PC-9 (cell line): ENCODE measurements around the gene FAM163B. TPM values are rescaled to one million over a fixed set of nuclear protein-coding genes. Genes with fewer than 3 reads are reported as not detected.

Experiments used
- BruUV-seq: library from RNA; stranded (reverse); fragments of 400-500 nt; replicated peaks from 2 replicates; lab custom pipeline; 2021; lab: Mats Ljungman, UMichigan
- CTCF ChIA-PET: fragments of 300-600 bp; sonication (Branson Sonifier 250); formaldehyde crosslinking; loops from one replicate; lab custom pipeline; 2022; ENCODE audit warnings: antibody characterized with exemption; lab: Charles Lee
- POLR2A ChIA-PET: fragments of 300-600 bp; sonication (Branson Sonifier 250); formaldehyde crosslinking; loops from one replicate; lab custom pipeline; 2022; ENCODE audit warnings: antibody characterized with exemption; ENCODE audit not compliant: unreplicated experiment; lab: Charles Lee
- DNase-seq, 2 experiments: peaks; one replicate each; pipeline versions ENCODE4 v3.0.0 to v3.0.0-alpha.2; 2015 to 2022; ENCODE audit warnings: mixed read lengths in 1 of 2
- H2AFZ ChIP-seq: fragments of 200-600 bp; sonication (generic); 2 replicates; pipeline ENCODE4 v1.8.1; 2017; ENCODE audit warnings: antibody characterized with exemption
- H3F3A ChIP-seq: fragments of 200-600 bp; sonication (generic); 2 replicates; pipeline ENCODE4 v1.8.1; 2017; ENCODE audit warnings: antibody characterized with exemption, mild to moderate bottlenecking, low read depth; ENCODE audit not compliant: insufficient read depth
- H3K27ac ChIP-seq: fragments of 200-600 bp; sonication (generic); 2 replicates; pipeline ENCODE4 v1.6.1; 2016; ENCODE audit warnings: mixed run types
- H3K27me3 ChIP-seq: fragments of 200-600 bp; sonication (generic); 2 replicates; pipeline ENCODE4 v1.6.1; 2016; ENCODE audit warnings: low read depth, mixed run types; ENCODE audit not compliant: insufficient read depth
- H3K36me3 ChIP-seq: fragments of 200-600 bp; sonication (generic); 2 replicates; pipeline ENCODE4 v1.6.1; 2016; ENCODE audit warnings: low read depth, mixed run types
- H3K4me1 ChIP-seq: fragments of 200-600 bp; sonication (generic); replicated peaks from 2 replicates; pipeline ENCODE4 v1.6.1; 2016; ENCODE audit warnings: mixed run types; ENCODE audit not compliant: insufficient read depth
- H3K4me2 ChIP-seq: fragments of 200-600 bp; sonication (generic); 2 replicates; pipeline ENCODE4 v1.6.1; 2017; ENCODE audit warnings: mixed run types
- H3K4me3 ChIP-seq: fragments of 200-600 bp; sonication (generic); 2 replicates; pipeline ENCODE4 v1.6.1; 2016; ENCODE audit warnings: mixed run types
- H3K79me2 ChIP-seq: fragments of 200-600 bp; sonication (generic); 2 replicates; pipeline ENCODE4 v1.6.1; 2017; ENCODE audit warnings: low read depth, mixed run types
- H3K9me2 ChIP-seq: fragments of 200-600 bp; sonication (generic); 2 replicates; pipeline ENCODE4 v1.8.1; 2017; ENCODE audit warnings: mild to moderate bottlenecking; ENCODE audit not compliant: insufficient read depth
- H3K9me3 ChIP-seq: fragments of 200-600 bp; sonication (generic); 2 replicates; pipeline ENCODE4 v1.8.1; 2016; ENCODE audit warnings: low read depth; ENCODE audit not compliant: insufficient read depth
- H4K20me1 ChIP-seq: fragments of 200-600 bp; sonication (generic); 2 replicates; pipeline ENCODE4 v1.8.1; 2017; ENCODE audit not compliant: insufficient read depth
- CTCF ChIP-seq: fragments of 200-600 bp; sonication (generic); conservative IDR thresholded peaks from 2 replicates; pipeline ENCODE4 v1.6.1; 2017; ENCODE audit warnings: mixed run types, antibody characterized with exemption, mild to moderate bottlenecking, moderate library complexity
- EZH2 ChIP-seq: fragments of 200-600 bp; sonication (generic); IDR thresholded peaks from 2 replicates; pipeline ENCODE4 v1.8.0; 2017; ENCODE audit warnings: antibody characterized with exemption, low read depth
- intact Hi-C: fragments of 100-400 bp; cut with micrococcal nuclease; formaldehyde crosslinking; loops from one replicate; pipeline ENCODE4 v1.10.0; 2022; ENCODE audit not compliant: unreplicated experiment
- total RNA-seq: library from RNA; stranded (reverse); gene quantifications from 2 replicates; pipeline ENCODE4 v1.2.3, GENCODE V29; 2021

FAM163B gene
- total RNA-seq, 1 experiment from 2014 or later = not detected

DNA sequence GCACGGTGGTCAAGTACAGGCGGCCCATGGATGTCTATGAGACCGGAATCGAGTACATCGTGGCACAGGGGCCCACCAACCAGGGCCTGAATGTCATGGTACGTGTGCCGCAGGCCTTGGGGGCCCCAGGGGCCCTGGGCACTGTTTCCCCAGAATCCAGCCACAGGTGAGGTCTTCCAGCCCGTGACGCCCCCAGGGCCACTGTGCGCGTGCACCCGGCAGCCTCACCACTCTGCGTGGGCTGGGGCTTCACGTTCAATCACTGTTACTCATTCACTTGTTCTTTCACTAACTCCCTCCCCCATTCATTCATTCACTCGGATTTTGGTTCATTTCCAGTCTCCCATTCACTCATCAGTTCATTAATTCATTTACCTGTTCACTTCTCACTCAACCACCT lies 62.1 kb downstream of the FAM163B start:
- H3K4me2 ChIP-seq = no peak overlapping the region
- DNase-seq = no peak
- no peak overlapping the region for H3K27ac ChIP-seq
- H3K27me3 ChIP-seq = peaks cover 86% of the 10 kb centered on the region
- no peaks in the 10 kb centered on the region for H3K79me2 ChIP-seq
- ChIA-PET CTCF (no interaction called here), POLR2A (no interaction called here)
- H3K4me3 ChIP-seq = no peak overlapping the region
- no peaks in the 10 kb centered on the region for H3K9me3 ChIP-seq
- TF ChIP-seq CTCF (no peak), EZH2 (no peak)
- no peaks in the 10 kb centered on the region for H3K9me2 ChIP-seq
- no peaks in the 10 kb centered on the region for H3F3A ChIP-seq
- no peaks in the 10 kb centered on the region for H4K20me1 ChIP-seq
- H2AFZ ChIP-seq = no peak overlapping the region
- no TSS peak for BruUV-seq
- intact Hi-C loops = no loop called here
- no peaks in the 10 kb centered on the region for H3K4me1 ChIP-seq
- no peaks in the 10 kb centered on the region for H3K36me3 ChIP-seq

DNA sequence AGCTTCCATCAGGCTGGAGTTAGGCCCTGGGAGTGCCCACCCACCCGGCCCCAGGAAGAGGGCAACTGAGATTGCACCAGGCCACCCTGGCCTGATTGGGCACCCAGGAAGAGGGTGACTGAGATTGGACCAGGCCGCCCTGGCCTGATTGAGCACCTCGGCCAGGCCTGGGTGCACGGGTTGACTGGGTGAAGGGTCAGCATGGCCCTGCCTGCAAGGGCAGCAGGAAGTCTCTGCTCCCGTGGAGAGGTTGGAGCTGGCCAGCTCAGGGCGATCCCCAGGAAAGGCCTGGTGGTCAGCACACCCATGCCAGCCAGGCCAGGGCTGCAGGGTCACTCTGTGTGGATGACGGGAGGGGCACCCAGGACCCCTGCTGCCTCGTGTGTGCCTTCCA lies 62.9 kb downstream of the FAM163B start:
- Histone ChIP-seq H4K20me1 (no peaks in the 10 kb centered on the region), H2AFZ (no peak overlapping the region), H3K27me3 (peaks cover 88% of the 10 kb centered on the region), H3K4me1 (no peaks in the 10 kb centered on the region), H3K79me2 (no peaks in the 10 kb centered on the region), H3K4me3 (no peak overlapping the region), H3K36me3 (no peaks in the 10 kb centered on the region), H3F3A (no peaks in the 10 kb centered on the region), H3K27ac (no peak overlapping the region), H3K9me3 (no peaks in the 10 kb centered on the region), H3K4me2 (no peak overlapping the region), H3K9me2 (no peaks in the 10 kb centered on the region)
- BruUV-seq = no TSS peak
- CTCF ChIA-PET = no interaction called here
- POLR2A ChIA-PET = no interaction called here
- intact Hi-C loops = no loop called here
- TF ChIP-seq EZH2 (no peak), CTCF (no peak)
- no peak for DNase-seq

DNA sequence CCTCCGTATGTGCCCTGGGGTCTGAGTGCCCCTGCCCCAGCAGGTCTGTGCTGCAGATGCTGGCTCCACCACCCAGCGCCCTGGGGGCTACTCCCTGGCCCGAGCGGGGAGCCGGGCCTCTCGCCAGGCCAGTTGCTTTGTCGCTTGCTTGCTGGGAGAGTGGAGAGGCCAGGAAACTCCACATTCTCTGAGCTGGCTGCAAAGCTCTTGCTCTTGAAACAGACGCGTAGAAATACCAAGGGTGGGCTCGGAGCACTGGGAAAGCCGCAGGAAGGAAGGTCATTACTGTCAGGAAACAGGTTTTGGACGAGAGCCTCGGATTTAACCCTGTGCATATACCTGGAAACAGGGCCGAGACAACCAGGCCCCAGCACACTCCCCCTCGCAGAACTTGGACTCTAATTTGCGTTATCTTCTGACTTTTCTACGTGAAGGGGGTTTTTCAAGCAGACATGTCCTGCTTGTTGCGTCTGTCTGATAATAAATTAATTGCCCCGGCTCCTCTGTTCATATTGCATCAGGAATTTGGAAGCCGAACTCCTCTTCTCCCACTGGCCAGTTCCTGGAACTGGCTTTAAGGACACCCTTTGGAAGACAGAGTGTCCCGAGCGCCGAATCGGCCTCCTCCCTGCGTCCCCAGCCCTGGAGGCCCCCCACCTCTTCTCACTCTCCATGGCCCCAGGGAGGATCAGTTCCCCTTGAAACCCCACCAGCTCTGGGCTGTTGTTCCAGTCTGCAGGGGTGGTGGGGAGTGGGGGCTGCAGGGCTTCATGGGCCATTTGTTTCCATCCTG lies 63.5 kb downstream of the FAM163B start:
- no TSS peak for BruUV-seq
- Histone ChIP-seq H3K36me3 (no peaks in the 10 kb centered on the region), H3K27me3 (peaks cover 88% of the 10 kb centered on the region), H2AFZ (no peak overlapping the region), H4K20me1 (no peaks in the 10 kb centered on the region), H3K4me3 (no peak overlapping the region), H3K9me3 (no peaks in the 10 kb centered on the region), H3K4me2 (no peak overlapping the region), H3K27ac (no peak overlapping the region), H3K79me2 (no peaks in the 10 kb centered on the region), H3F3A (no peaks in the 10 kb centered on the region), H3K4me1 (no peaks in the 10 kb centered on the region), H3K9me2 (no peaks in the 10 kb centered on the region)
- ChIA-PET POLR2A (interaction anchor here (0.5 kb wide), 1 partner anchor 374 kb away, joined by 10 read pairs; no protein-coding TSS in a partner anchor), CTCF (no interaction called here)
- intact Hi-C loops = no loop called here
- DNase-seq = no peak
- TF ChIP-seq EZH2 = no peak
- no peak for TF ChIP-seq CTCF
